CD14-positive monocyte (primary cell): Measurements from ENCODE around the gene CGB1. TPM values are rescaled to one million over a fixed set of nuclear protein-coding genes. Genes with fewer than 3 reads are reported as not detected.

Source experiments
- DNase-seq, 3 donors: peaks; one replicate each; pipeline ENCODE4 v3.0.0-alpha.2; 2011 to 2022
- H2AFZ ChIP-seq: 2 replicates; pipeline ENCODE4 v1.6.0; 2012; ENCODE audit warnings: mild to moderate bottlenecking, low read depth, low read length, inconsistent platforms; ENCODE audit not compliant: insufficient read depth, poor library complexity, severe bottlenecking
- H3K27ac ChIP-seq, 2 donors: 1 replicate in 1 of 2; 2 replicates in 1 of 2; pipeline ENCODE4 v1.5.1; 2012 to 2013; ENCODE audit warnings: low read length in 2 of 2, control low read depth in 1 of 2, inconsistent platforms in 1 of 2, low read depth in 1 of 2, mild to moderate bottlenecking in 1 of 2
- H3K27me3 ChIP-seq, 2 donors: one replicate each; pipeline versions ENCODE4 v1.6.0 to v1.6.1; 2011 to 2013; ENCODE audit warnings: low read length in 2 of 2; ENCODE audit not compliant: control insufficient read depth in 2 of 2, insufficient read depth in 2 of 2
- H3K36me3 ChIP-seq, 2 donors: replicated peaks in 1 of 2; 1 replicate in 1 of 2; 2 replicates in 1 of 2; pipeline versions ENCODE4 v1.5.1 to v1.6.1; 2012 to 2013; ENCODE audit warnings: low read length in 2 of 2, control low read depth in 1 of 2, inconsistent platforms in 1 of 2, mild to moderate bottlenecking in 1 of 2; ENCODE audit not compliant: insufficient read depth in 2 of 2, control insufficient read depth in 1 of 2
- H3K4me1 ChIP-seq, 2 donors: 1 replicate in 1 of 2; 2 replicates in 1 of 2; pipeline versions ENCODE4 v1.5.1 to v1.6.1; 2012 to 2013; ENCODE audit warnings: low read length in 2 of 2, control low read depth in 1 of 2, inconsistent platforms in 1 of 2, mild to moderate bottlenecking in 1 of 2, moderate library complexity in 1 of 2; ENCODE audit not compliant: insufficient read depth in 2 of 2, control insufficient read depth in 1 of 2
- H3K4me2 ChIP-seq: replicated peaks from 2 replicates; pipeline ENCODE3; 2012; ENCODE audit warnings: low read length, moderate library complexity, mild to moderate bottlenecking; ENCODE audit not compliant: poor library complexity, severe bottlenecking; ENCODE audit errors: extremely low read depth
- H3K4me3 ChIP-seq, 3 experiments: fragments of 200-600 bp in 1 of 3; sonication (generic) in 1 of 3; replicated peaks in 1 of 3; 1 replicate in 2 of 3; 2 replicates in 1 of 3; pipeline ENCODE4 v1.5.1; 2011 to 2013; ENCODE audit warnings: low read length in 3 of 3, mild to moderate bottlenecking in 3 of 3, control low read depth in 2 of 3, low read depth in 2 of 3, inconsistent platforms in 1 of 3, moderate library complexity in 1 of 3
- H3K79me2 ChIP-seq: 2 replicates; pipeline ENCODE4 v1.6.0; 2012; ENCODE audit warnings: mild to moderate bottlenecking, control low read depth, inconsistent platforms, low read length, moderate library complexity; ENCODE audit not compliant: insufficient read depth
- H3K9ac ChIP-seq: 2 replicates; pipeline ENCODE4 v1.6.0; 2017; ENCODE audit warnings: low read length, mild to moderate bottlenecking; ENCODE audit not compliant: insufficient read depth, poor library complexity, severe bottlenecking
- H3K9me3 ChIP-seq, 2 donors: replicated peaks in 1 of 2; 1 replicate in 1 of 2; 2 replicates in 1 of 2; pipeline versions ENCODE4 v1.5.1 to v1.6.1; 2012 to 2013; ENCODE audit warnings: low read length in 2 of 2, control low read depth in 1 of 2; ENCODE audit not compliant: control insufficient read depth in 1 of 2, insufficient read depth in 1 of 2
- H4K20me1 ChIP-seq: 2 replicates; pipeline ENCODE4 v1.6.0; 2012; ENCODE audit warnings: mild to moderate bottlenecking, low read length, control low read depth, moderate library complexity; ENCODE audit not compliant: insufficient read depth
- H3K27ac Mint-ChIP-seq, 7 donors: one replicate each; pipeline ENCODE4 v1.8.0; 2020; ENCODE audit warnings: mild to moderate bottlenecking in 7 of 7, mixed read lengths in 7 of 7, moderate library complexity in 6 of 7, inconsistent platforms in 2 of 7
- H3K27me3 Mint-ChIP-seq, 3 donors: one replicate each; pipeline ENCODE4 v1.8.0; 2021 to 2022; ENCODE audit warnings: low read depth in 3 of 3, mild to moderate bottlenecking in 3 of 3, mixed read lengths in 3 of 3, moderate library complexity in 3 of 3, inconsistent platforms in 1 of 3
- H3K36me3 Mint-ChIP-seq, 2 donors: one replicate each; pipeline ENCODE4 v1.8.0; 2020; ENCODE audit warnings: mixed read lengths in 2 of 2, inconsistent platforms in 1 of 2, mild to moderate bottlenecking in 1 of 2
- H3K4me1 Mint-ChIP-seq: one replicate; pipeline ENCODE4 v1.8.0; 2020; ENCODE audit warnings: mild to moderate bottlenecking, mixed read lengths
- H3K4me3 Mint-ChIP-seq, 2 donors: one replicate each; pipeline ENCODE4 v1.8.0; 2020; ENCODE audit warnings: mild to moderate bottlenecking in 2 of 2, mixed read lengths in 2 of 2, moderate library complexity in 1 of 2
- H3K9me3 Mint-ChIP-seq, 7 donors: one replicate each; pipeline ENCODE4 v1.8.0; 2020 to 2022; ENCODE audit warnings: mixed read lengths in 7 of 7, mild to moderate bottlenecking in 6 of 7, moderate library complexity in 6 of 7, inconsistent platforms in 2 of 7
- WGBS: methylation state at CpG from one replicate; pipeline ENCODE4 v1.1.5; 2013; ENCODE audit warnings: missing lambda C conversion rate; ENCODE audit not compliant: insufficient coverage; 5-methylcytosine and 5-hydroxymethylcytosine counted together
- intact Hi-C, 2 donors: fragments of 100-400 bp; cut with micrococcal nuclease; formaldehyde crosslinking; loops; one replicate each; pipeline versions ENCODE4 v1.15.0 to v1.15.1; 2023
- polyA plus RNA-seq, 3 donors: library from polyadenylated mRNA; depleted of rRNA in 1 of 3; unstranded in 2 of 3; stranded (reverse) in 1 of 3; fragments of 300-500 nt in 2 of 3; fragments of >200 nt in 1 of 3; fragmentation: Illumina TruSeq in 2 of 3; gene quantifications; 1 replicate in 2 of 3; 2 replicates in 1 of 3; pipeline ENCODE4 v1.2.3, GENCODE V29; 2012 to 2021
- TF ChIP-seq, protein P1 (sequence below): fragments of 200-600 bp; IDR thresholded peaks from one replicate; pipeline ENCODE4 v1.8.0; 2022; ENCODE audit warnings: antibody characterized with exemption, mild to moderate bottlenecking

CGB1 gene
- polyA plus RNA-seq, 3 donors, result not detected

DNA sequence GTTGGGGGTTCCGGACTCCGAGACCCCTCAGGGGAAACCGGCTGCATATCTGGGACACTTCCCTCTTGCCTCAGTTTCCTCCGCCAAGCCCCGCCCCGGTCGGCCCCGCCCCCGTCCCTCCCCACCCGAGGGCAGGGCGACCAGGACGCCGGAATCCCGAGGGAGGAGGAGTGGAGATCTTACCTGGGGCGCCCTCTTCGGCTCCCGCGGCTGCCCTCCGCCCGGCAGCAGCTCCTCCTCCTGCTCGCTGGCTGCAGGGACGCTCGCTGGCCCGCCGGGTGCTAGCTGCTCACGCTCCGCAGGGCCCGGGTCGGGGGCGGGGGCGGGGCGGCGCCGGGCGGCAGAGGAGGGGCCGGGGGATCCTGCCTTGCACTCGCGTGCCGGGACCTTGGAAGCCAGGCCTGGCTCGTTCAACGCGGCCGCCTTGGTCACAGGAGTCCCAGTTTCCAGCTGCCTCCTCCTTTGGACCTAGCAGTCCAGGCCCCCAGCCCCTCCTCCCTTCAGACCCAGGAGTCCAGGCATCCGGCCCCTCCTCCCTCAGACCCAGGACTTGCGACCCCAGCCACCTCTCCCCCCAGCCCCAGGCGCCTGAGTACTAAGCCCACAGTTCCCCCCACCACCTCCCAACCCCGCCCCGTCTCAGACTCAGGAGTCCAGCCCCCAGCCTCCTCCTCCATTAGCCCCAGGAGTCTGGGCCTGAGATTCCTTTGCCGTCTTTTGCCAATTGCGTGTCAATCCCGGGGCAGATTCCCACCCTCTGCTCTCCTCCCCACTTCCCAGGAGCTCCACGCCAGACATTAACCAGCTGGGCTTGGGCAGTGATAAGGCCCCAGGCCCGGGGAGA is 28.3 kb upstream of the CGB1 start, which contains the start of gene NTF4:
NTF4 (minus strand) TSS at position 51 of the 844 bp plus-strand sequence. CDS start 2,821 bp downstream, outside the sequence.
- no peaks in the 10 kb centered on the region for H3K36me3 Mint-ChIP-seq
- no peaks in the 10 kb centered on the region for H3K36me3 ChIP-seq
- H4K20me1 ChIP-seq, result no peaks in the 10 kb centered on the region
- intact Hi-C loops, result no loop called here
- no peak within 1 kb of the TSS for H3K4me3 ChIP-seq
- no peak within 1 kb of the TSS for H3K27ac ChIP-seq
- TF ChIP-seq, protein P1, sequence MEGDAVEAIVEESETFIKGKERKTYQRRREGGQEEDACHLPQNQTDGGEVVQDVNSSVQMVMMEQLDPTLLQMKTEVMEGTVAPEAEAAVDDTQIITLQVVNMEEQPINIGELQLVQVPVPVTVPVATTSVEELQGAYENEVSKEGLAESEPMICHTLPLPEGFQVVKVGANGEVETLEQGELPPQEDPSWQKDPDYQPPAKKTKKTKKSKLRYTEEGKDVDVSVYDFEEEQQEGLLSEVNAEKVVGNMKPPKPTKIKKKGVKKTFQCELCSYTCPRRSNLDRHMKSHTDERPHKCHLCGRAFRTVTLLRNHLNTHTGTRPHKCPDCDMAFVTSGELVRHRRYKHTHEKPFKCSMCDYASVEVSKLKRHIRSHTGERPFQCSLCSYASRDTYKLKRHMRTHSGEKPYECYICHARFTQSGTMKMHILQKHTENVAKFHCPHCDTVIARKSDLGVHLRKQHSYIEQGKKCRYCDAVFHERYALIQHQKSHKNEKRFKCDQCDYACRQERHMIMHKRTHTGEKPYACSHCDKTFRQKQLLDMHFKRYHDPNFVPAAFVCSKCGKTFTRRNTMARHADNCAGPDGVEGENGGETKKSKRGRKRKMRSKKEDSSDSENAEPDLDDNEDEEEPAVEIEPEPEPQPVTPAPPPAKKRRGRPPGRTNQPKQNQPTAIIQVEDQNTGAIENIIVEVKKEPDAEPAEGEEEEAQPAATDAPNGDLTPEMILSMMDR, result no peak
- no peaks in the 10 kb centered on the region for H3K4me1 Mint-ChIP-seq
- peaks cover 27 to 80% of the 10 kb centered on the region in 2 donors for H3K27me3 ChIP-seq
- H3K9ac ChIP-seq, result no peak within 1 kb of the TSS
- H2AFZ ChIP-seq, result no peak within 1 kb of the TSS
- peaks cover 2 to 17% (median 6%) of the 10 kb centered on the region in 7 donors for H3K9me3 Mint-ChIP-seq
- no peak within 1 kb of the TSS for H3K4me2 ChIP-seq
- H3K27me3 Mint-ChIP-seq, result peaks cover 79 to 93% (median 81%) of the 10 kb centered on the region in 3 donors
- peak within 1 kb of the TSS in 1 of 2 donors; percentile 57 for H3K4me3 Mint-ChIP-seq
- DNase-seq, result no peak
- H3K9me3 ChIP-seq, result no peaks in the 10 kb centered on the region
- no peaks in the 10 kb centered on the region for H3K4me1 ChIP-seq
- no peaks in the 10 kb centered on the region for H3K79me2 ChIP-seq
- WGBS, result 7% methylated on average over 44 of the region's 53 CpGs
- H3K27ac Mint-ChIP-seq, result no peak within 1 kb of the TSS

DNA sequence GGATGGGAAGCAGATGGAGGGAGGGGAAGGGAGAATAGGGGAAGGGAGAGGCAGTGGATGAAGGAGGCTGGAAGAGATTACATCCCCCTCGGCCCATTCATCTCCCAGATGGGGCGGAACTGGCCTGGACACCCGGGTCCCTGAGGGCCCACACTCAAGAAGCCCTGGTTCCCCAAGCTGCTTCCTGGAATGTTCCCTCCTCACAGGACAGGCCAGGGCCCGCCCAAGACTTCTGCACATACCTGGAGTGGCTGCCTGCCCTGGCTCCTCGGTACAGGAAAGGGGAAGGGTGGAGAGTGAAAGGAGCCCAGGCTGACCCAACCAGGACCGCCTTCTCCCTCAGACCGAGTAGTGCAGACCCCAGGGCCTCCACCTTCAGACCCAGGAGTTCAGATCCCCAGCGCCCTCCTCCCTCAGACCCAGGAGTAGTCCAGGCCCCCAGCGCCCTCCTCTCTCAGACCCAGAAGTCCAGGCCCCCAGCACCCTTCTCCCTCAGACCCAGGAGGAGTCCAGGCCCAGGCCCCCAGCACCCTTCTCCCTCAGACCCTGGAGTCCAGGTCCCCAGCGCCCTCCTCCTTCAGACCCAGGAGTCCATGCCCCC is 27.4 kb upstream of the CGB1 start:
- Histone ChIP-seq H3K27ac (no peak overlapping the region), H3K4me1 (no peaks in the 10 kb centered on the region), H3K36me3 (no peaks in the 10 kb centered on the region), H3K9me3 (no peaks in the 10 kb centered on the region), H2AFZ (no peak overlapping the region), H4K20me1 (no peaks in the 10 kb centered on the region), H3K27me3 (peaks cover 30 to 79% of the 10 kb centered on the region in 2 donors), H3K9ac (no peak overlapping the region), H3K4me3 (no peak overlapping the region), H3K79me2 (no peaks in the 10 kb centered on the region), H3K4me2 (no peak overlapping the region)
- intact Hi-C loops, result no loop called here
- no peaks in the 10 kb centered on the region for H3K36me3 Mint-ChIP-seq
- H3K4me3 Mint-ChIP-seq, result peak overlapping the region in 1 of 2 donors; percentile 57
- peaks cover 79 to 94% (median 83%) of the 10 kb centered on the region in 3 donors for H3K27me3 Mint-ChIP-seq
- WGBS, result 73% methylated on average over 8 of the region's 10 CpGs
- H3K27ac Mint-ChIP-seq, result no peak overlapping the region
- DNase-seq, result no peak
- no peaks in the 10 kb centered on the region for H3K4me1 Mint-ChIP-seq
- peaks cover 2 to 15% (median 6%) of the 10 kb centered on the region in 7 donors for H3K9me3 Mint-ChIP-seq
- TF ChIP-seq, protein P1, result no peak
